ENCODE results near the gene FBXO15. TPM values are rescaled to one million over a fixed set of nuclear protein-coding genes. Genes with fewer than 3 reads are reported as not detected.
A peak's percentile ranks its signal among the peaks of the same experiment; 100 is the strongest.

Gene FBXO15
- total and polyA plus RNA-seq, 12 donors = 0.93 to 8.7 (median 2.8) TPM

DNA sequence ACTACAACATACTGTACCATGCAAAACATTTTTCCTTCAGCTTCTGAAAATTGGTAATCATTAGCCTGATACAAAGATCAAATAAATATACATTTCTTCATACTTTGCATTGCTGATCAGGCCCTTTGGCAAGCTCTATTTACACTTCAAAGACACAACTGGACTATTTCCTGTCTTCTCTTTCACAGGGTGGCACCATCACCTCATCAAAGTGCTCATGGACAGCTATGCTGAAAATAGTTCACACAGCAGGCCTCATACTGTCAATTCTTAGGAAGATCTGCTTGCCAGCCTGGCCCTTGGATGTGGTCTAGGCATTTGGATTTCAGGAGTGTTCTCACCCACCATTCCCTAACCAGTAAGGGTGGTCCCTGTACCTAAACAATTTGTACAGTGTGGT lies 33.9 kb downstream of the FBXO15 start:
- peak overlapping the region in 1 of 5 donors; percentile 4 for H3K27ac ChIP-seq
- TF ChIP-seq POLR2A (IDR thresholded peaks at IDR 0.05) = no peak
- no peak overlapping the region for H3K4me3 ChIP-seq
- H3K27me3 ChIP-seq = no peaks in the 10 kb centered on the region
- DNase-seq = no peak
- no peaks in the 10 kb centered on the region for H3K4me1 ChIP-seq (replicated peaks in 1 of 2)
- no peaks in the 10 kb centered on the region for H3K36me3 ChIP-seq (replicated peaks in 1 of 2)
- intact Hi-C loops (cut with DNase I) = no loop called here
- H3K9me3 ChIP-seq (replicated peaks in 1 of 3) = no peaks in the 10 kb centered on the region

DNA sequence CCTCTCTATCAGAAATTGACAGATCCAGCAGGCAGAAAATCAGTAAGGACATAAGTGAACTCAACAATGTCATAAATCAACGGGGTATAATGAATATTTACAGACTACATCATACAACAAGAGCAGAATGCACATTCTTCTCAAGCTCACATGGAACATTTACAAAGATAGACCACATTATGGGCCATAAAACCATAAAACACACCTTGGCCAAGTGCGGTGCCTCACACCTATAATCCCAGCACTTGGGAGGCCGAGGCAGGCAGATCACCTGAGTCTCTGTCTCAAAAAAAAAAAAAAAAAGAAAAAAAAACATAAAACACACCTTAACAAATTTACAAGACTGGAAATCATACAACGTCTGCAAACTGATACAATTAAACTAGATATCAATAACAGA lies 36.7 kb downstream of the FBXO15 start:
- Histone ChIP-seq H3K4me1 (replicated peaks in 1 of 2) (no peaks in the 10 kb centered on the region), H3K27me3 (no peaks in the 10 kb centered on the region), H3K27ac (no peak overlapping the region), H3K36me3 (replicated peaks in 1 of 2) (no peaks in the 10 kb centered on the region), H3K4me3 (no peak overlapping the region), H3K9me3 (replicated peaks in 1 of 3) (no peaks in the 10 kb centered on the region)
- 81 to 89% (median 83%) methylated on average over 4 of the region's 4 CpGs for WGBS, 4 donors
- intact Hi-C loops (cut with DNase I) = no loop called here
- TF ChIP-seq POLR2A (IDR thresholded peaks at IDR 0.05) = no peak
- TF ChIP-seq, protein P1, sequence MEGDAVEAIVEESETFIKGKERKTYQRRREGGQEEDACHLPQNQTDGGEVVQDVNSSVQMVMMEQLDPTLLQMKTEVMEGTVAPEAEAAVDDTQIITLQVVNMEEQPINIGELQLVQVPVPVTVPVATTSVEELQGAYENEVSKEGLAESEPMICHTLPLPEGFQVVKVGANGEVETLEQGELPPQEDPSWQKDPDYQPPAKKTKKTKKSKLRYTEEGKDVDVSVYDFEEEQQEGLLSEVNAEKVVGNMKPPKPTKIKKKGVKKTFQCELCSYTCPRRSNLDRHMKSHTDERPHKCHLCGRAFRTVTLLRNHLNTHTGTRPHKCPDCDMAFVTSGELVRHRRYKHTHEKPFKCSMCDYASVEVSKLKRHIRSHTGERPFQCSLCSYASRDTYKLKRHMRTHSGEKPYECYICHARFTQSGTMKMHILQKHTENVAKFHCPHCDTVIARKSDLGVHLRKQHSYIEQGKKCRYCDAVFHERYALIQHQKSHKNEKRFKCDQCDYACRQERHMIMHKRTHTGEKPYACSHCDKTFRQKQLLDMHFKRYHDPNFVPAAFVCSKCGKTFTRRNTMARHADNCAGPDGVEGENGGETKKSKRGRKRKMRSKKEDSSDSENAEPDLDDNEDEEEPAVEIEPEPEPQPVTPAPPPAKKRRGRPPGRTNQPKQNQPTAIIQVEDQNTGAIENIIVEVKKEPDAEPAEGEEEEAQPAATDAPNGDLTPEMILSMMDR (IDR thresholded peaks at IDR 0.05) = no peak
- DNase-seq = no peak

DNA sequence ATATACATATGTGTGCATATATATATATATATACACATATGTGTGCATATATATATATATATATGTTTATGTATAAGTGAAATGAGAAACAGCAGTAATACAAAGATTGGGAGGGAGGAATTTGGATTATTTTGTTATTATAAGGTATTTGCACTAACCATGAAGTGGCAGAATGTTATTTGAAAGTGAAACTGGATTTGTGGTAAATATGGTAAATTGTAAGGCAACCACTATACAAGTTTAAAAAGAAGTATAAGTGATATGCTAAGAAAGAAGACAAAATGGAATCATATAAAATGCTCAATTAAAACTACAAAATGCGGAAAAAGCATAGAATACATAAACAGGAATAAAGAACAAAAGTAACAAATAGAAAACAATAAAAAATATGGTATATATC lies 37.5 kb downstream of the FBXO15 start:
- H3K36me3 ChIP-seq (replicated peaks in 1 of 2) = no peaks in the 10 kb centered on the region
- H3K27me3 ChIP-seq = no peaks in the 10 kb centered on the region
- H3K9me3 ChIP-seq (replicated peaks in 1 of 3) = no peaks in the 10 kb centered on the region
- H3K27ac ChIP-seq = no peak overlapping the region
- no peak for DNase-seq
- 94 to 100% (median 97%) methylated on average over 1 of the region's 1 CpG for WGBS, 4 donors
- intact Hi-C loops (cut with DNase I) = no loop called here
- no peak for TF ChIP-seq POLR2A (IDR thresholded peaks at IDR 0.05)
- TF ChIP-seq, protein P1 (IDR thresholded peaks at IDR 0.05) = no peak
- H3K4me3 ChIP-seq = no peak overlapping the region
- no peaks in the 10 kb centered on the region for H3K4me1 ChIP-seq (replicated peaks in 1 of 2)

DNA sequence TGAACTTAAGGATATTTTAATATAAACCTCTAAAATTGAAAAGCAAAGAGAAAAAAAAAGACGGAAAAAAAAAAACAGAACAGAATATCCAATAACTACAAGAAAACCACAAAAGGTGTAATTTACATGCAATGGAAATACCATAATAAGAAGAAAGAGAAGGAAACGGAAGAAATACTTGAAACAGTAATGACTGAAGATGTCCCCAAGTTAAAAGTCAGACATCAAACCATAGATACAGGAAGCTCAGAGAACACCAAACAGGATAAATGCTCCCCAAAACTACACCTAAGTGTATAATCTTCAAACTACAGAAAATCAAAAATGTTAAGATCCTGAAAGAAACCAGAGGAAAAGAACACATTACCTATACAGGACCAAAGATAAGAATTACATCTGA lies 39.2 kb downstream of the FBXO15 start:
- Histone ChIP-seq H3K4me1 (replicated peaks in 1 of 2) (no peaks in the 10 kb centered on the region), H3K27me3 (no peaks in the 10 kb centered on the region), H3K27ac (no peak overlapping the region), H3K9me3 (replicated peaks in 1 of 3) (no peaks in the 10 kb centered on the region), H3K36me3 (replicated peaks in 1 of 2) (no peaks in the 10 kb centered on the region), H3K4me3 (no peak overlapping the region)
- intact Hi-C loops (cut with DNase I) = no loop called here
- no peak for DNase-seq
- 75 to 84% (median 83%) methylated on average over 2 of the region's 2 CpGs for WGBS, 4 donors
- TF ChIP-seq, protein P1 (IDR thresholded peaks at IDR 0.05) = no peak
- TF ChIP-seq POLR2A (IDR thresholded peaks at IDR 0.05) = no peak

DNA sequence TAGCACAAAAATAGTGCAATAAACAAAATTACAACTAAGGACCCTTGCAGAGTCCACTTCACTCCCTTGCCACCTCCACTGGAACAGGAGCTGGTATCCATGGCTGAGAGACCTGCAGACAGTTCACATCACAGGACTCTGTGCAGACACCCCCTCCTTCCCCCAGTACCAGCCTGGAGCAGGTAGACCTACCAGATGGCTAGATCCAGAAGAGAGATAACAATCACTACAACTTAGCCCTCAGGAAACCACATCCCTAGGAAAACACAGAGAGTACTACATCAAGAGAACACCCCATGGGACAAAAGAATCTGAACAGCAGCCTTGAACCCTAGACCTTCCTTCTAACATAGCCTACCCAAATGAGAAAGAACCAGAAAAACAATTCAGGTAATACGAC lies 49.8 kb downstream of the FBXO15 start:
- H3K9me3 ChIP-seq (replicated peaks in 1 of 3) = no peaks in the 10 kb centered on the region
- H3K27ac ChIP-seq = no peak overlapping the region
- H3K27me3 ChIP-seq = no peaks in the 10 kb centered on the region
- 63 to 85% (median 73%) methylated on average over 1 of the region's 1 CpG for WGBS, 4 donors
- intact Hi-C loops (cut with DNase I) = no loop called here
- TF ChIP-seq, protein P1 (IDR thresholded peaks at IDR 0.05) = no peak
- TF ChIP-seq POLR2A (IDR thresholded peaks at IDR 0.05) = no peak
- no peaks in the 10 kb centered on the region for H3K4me1 ChIP-seq (replicated peaks in 1 of 2)
- no peak overlapping the region for H3K4me3 ChIP-seq
- no peaks in the 10 kb centered on the region for H3K36me3 ChIP-seq (replicated peaks in 1 of 2)
- no peak for DNase-seq

All from adrenal gland (tissue), 12 donors.